Lower lobe of right lung (tissue), 2 donors: Measurements from ENCODE around the gene MYOM1. TPM values are rescaled to one million over a fixed set of nuclear protein-coding genes. Genes with fewer than 3 reads are reported as not detected.
A peak's percentile ranks its signal among the peaks of the same experiment; 100 is the strongest.

Experiments
- ATAC-seq, 2 donors: fragments of 200-7000 bp; cut with Tn5 transposase; one replicate each; pipeline ENCODE4 v1.9.1; 2020 to 2022; ENCODE audit warnings: mild to moderate bottlenecking in 2 of 2, moderate library complexity in 2 of 2
- DNase-seq: peaks from one replicate; pipeline ENCODE4 v3.0.0-alpha.2; 2020
- H3K27ac ChIP-seq: fragments of 200-600 bp; one replicate; pipeline ENCODE4 v1.8.0; 2022
- H3K27me3 ChIP-seq: fragments of 200-600 bp; one replicate; pipeline ENCODE4 v1.8.0; 2022; ENCODE audit warnings: low read depth
- H3K36me3 ChIP-seq: fragments of 200-600 bp; one replicate; pipeline ENCODE4 v1.8.0; 2022; ENCODE audit warnings: mild to moderate bottlenecking
- H3K4me1 ChIP-seq: fragments of 200-600 bp; one replicate; pipeline ENCODE4 v1.8.0; 2022
- H3K4me3 ChIP-seq: fragments of 200-600 bp; one replicate; pipeline ENCODE4 v1.8.0; 2022; ENCODE audit warnings: mild to moderate bottlenecking
- H3K9me3 ChIP-seq: fragments of 200-600 bp; one replicate; pipeline ENCODE4 v1.8.0; 2022
- intact Hi-C: fragments of 100-400 bp; cut with DNase I; formaldehyde crosslinking; loops from one replicate; pipeline ENCODE4 v1.11.0; 2022
- total RNA-seq: library from RNA; stranded (reverse); fragmentation: NEBNext Ultra II Directional; extraction: Animal tissue kit (Norgen Biotek cat#: 25700); gene quantifications from one replicate; pipeline ENCODE4 v1.2.1, GENCODE V29; 2021
- TF ChIP-seq, protein P1 (sequence below): fragments of 200-600 bp; IDR thresholded peaks from one replicate; pipeline ENCODE4 v1.8.0; 2022; ENCODE audit warnings: antibody characterized with exemption, mild to moderate bottlenecking
- donor health status: DM: no; HTN: yes; CAD: no; lungs with severe emphysema.

MYOM1 gene
- total RNA-seq, 1 donor from 2014 or later = 5.0 TPM

- no peak overlapping the region for H3K4me3 ChIP-seq
- no peaks in the 10 kb centered on the region for H3K27me3 ChIP-seq
- ATAC-seq (no peak), DNase-seq (no peak)
- intact Hi-C loops = no loop called here
- H3K36me3 ChIP-seq = no peaks in the 10 kb centered on the region
- peak overlapping the region; percentile 63 for H3K27ac ChIP-seq
- TF ChIP-seq, protein P1, sequence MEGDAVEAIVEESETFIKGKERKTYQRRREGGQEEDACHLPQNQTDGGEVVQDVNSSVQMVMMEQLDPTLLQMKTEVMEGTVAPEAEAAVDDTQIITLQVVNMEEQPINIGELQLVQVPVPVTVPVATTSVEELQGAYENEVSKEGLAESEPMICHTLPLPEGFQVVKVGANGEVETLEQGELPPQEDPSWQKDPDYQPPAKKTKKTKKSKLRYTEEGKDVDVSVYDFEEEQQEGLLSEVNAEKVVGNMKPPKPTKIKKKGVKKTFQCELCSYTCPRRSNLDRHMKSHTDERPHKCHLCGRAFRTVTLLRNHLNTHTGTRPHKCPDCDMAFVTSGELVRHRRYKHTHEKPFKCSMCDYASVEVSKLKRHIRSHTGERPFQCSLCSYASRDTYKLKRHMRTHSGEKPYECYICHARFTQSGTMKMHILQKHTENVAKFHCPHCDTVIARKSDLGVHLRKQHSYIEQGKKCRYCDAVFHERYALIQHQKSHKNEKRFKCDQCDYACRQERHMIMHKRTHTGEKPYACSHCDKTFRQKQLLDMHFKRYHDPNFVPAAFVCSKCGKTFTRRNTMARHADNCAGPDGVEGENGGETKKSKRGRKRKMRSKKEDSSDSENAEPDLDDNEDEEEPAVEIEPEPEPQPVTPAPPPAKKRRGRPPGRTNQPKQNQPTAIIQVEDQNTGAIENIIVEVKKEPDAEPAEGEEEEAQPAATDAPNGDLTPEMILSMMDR = no peak
- H3K9me3 ChIP-seq = no peaks in the 10 kb centered on the region
- peaks cover 9% of the 10 kb centered on the region for H3K4me1 ChIP-seq
These were observed 63.5 kb downstream of the MYOM1 start for GRCh38 chr18:3156325-3156640.

DNA sequence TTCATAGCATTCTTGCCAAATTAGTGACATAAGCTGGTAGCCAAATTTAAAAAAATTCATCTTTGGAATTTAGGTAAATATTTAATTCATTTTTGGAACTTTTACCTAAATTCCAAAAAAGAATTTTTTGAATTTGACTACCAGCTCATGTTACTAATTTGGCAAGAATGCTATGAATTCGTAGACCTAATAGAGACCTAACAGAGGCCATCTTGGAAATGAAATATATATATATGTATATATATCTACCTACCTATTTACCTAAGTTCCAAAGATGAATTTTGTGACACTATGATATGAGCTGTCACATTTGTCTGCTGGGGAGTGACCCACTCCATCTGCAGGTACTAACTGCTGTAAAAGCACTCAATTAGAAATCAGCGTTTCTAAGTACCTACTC is 65.6 kb downstream of the MYOM1 start:
- no peak for DNase-seq
- ATAC-seq = no peak
- H3K36me3 ChIP-seq = no peaks in the 10 kb centered on the region
- intact Hi-C loops = no loop called here
- no peaks in the 10 kb centered on the region for H3K27me3 ChIP-seq
- H3K4me3 ChIP-seq = no peak overlapping the region
- TF ChIP-seq, protein P1 = no peak
- no peaks in the 10 kb centered on the region for H3K9me3 ChIP-seq
- peaks cover 9% of the 10 kb centered on the region for H3K4me1 ChIP-seq
- no peak overlapping the region for H3K27ac ChIP-seq

DNA sequence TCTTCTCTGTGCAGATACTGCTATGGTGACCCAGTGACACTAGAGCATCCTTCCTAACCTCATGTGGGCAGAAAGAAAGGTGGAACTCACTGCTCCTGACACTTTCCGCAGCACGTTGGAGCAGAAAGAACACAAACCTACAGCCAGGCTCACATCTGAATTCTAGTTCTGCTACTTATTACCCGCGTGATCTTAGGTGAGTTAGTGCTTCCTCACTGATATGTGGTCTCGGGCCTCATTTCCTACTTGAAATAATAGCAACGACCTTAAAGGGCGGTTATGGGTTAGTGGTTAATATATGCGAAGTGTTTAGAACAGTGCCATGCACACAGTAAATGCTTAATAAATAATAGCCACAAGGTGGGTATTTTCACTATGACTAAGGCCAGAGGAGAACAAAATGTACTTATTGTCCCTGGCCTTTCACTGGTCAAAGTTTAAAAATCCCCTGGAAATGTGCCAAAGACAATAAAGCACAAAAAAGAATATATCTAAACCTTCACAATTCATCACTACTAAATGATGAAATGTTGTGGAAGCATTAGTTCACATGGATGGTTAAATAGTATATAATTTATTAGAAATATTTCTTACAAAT is 66.6 kb downstream of the MYOM1 start:
- Histone ChIP-seq H3K36me3 (no peaks in the 10 kb centered on the region), H3K9me3 (no peaks in the 10 kb centered on the region), H3K4me3 (no peak overlapping the region), H3K27me3 (no peaks in the 10 kb centered on the region), H3K4me1 (peaks cover 9% of the 10 kb centered on the region), H3K27ac (no peak overlapping the region)
- TF ChIP-seq, protein P1 = no peak
- DNase-seq = no peak
- ATAC-seq = no peak
- intact Hi-C loops = no loop called here

- no peaks in the 10 kb centered on the region for H3K9me3 ChIP-seq
- peaks cover 9% of the 10 kb centered on the region for H3K4me1 ChIP-seq
- no peaks in the 10 kb centered on the region for H3K36me3 ChIP-seq
- DNase-seq (no peak), ATAC-seq (no peak)
- H3K4me3 ChIP-seq = no peak overlapping the region
- H3K27me3 ChIP-seq = no peaks in the 10 kb centered on the region
- TF ChIP-seq, protein P1 = no peak
- no peak overlapping the region for H3K27ac ChIP-seq
- intact Hi-C loops = no loop called here
These were observed 67.5 kb downstream of the MYOM1 start for GRCh38 chr18:3152294-3152693.

DNA sequence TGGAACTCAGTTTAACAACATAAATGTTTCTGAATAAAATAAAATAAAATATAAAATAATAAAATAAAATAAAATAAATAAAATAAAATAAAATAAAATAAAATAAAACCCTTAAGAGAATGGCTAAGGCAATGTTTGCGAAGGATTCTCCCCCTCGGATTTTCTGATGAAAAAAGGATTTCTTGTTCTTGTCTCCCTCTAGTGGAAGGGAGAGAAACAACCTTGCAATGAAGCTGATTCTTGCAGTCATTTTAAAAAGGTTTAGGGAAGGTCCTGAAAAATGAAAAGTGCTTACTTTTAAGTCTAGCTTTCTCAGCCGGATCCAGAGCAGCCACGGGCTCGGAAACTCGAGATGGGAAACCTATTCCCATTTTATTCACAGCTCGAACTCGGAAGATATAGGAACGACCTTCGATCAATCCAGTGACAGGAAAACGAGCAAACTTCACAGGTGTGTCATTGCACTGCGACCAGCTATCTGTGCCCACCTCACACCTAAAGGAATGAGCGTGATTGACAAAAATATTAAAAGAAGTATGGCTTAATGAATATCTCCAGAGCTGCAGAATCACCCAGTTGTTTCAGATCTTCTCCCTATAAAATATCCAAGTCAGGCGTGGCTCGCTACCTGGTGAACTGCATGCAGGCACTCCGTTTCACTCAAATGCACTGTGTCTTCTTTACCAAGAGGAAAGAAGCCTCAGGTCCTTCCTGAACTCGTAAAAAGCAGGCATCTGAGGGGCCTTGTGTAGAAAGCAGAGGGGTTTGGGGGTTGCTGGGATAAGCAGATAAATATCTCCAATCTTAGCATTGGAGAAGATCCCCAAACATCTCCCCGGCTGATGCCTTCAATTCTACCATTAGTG is 68.1 kb downstream of the MYOM1 start:
- H3K27ac ChIP-seq = no peak overlapping the region
- H3K4me1 ChIP-seq = peaks cover 9% of the 10 kb centered on the region
- no peak for DNase-seq
- intact Hi-C loops = no loop called here
- no peak overlapping the region for H3K4me3 ChIP-seq
- no peaks in the 10 kb centered on the region for H3K27me3 ChIP-seq
- TF ChIP-seq, protein P1 = peak; percentile 79
- ATAC-seq = peak in 1 of 2 donors; percentile 27
- no peaks in the 10 kb centered on the region for H3K36me3 ChIP-seq
- no peaks in the 10 kb centered on the region for H3K9me3 ChIP-seq
